HS-27A (cell line): Measurements from ENCODE around the gene CD300A.

Source experiments
- DNase-seq: peaks from one replicate; pipeline ENCODE4 v3.0.0-alpha.2; 2012; ENCODE audit warnings: low read depth, missing footprints

CD300A gene

DNA sequence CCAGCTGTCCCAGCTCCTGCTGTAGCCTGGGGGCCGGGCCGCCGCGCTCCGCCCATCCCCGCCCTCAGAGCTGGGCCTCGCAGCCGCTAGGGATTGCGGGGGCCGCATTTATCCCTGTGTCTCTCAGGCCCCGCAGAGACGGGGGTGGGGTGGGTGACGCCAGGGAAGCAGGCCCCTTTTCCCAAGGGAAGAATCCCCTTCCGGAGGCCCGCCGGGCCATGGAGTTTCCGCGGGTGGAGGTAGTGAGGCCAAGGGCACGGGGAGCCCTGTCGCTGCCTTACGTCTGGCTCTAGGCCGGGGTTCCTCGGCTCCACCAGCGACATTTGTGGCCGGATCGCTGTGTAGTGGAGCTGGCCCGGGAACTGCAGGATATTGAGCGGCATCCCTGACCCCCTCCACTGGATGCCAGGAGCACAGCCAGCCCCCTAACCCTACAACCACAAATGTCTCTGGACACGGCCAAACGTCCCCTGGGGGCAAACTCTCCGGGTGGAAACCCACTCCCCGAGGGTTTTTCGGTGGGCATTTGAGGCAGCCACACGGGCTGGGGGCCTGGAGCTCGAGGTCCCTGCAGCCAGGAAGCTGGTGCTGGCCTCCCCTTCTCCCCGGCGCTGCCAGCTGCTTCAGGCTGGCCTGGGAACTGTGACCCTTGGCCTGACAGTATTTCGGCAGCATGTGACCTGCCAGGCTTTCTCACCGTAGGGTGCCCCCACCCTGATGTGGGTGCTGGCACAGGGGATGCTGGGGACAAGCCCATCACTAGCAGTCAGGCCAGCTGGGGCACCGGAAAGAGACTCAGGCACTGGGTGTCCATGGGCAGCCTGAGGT, 12.0 kb upstream of the CD300A start:
- no peak for DNase-seq

DNA sequence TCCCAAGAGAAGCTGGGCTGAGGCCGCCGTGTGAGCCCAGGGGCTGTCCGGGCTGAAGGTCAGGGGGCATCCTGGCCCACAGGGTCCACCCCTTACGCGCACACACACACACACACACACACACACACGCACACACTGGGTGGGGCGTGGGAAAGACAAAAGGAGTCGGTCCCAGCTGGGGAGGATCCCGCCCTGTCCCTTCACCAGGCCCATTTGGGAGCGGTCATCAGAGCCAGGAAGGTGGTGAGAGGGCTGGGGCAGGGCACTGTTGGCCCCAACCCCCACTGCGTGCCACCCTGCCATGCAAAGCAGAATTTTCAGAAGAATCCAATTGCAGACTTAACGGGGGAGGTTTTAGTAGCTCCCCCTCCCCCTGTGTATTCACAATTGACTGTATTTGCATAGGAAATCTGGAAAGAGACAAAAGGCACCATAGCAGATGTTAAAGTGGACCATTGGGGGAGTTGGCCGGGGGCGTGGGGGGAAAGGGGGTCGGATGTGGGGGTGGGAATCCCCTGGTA, 11.3 kb upstream of the CD300A start:
- DNase-seq, result no peak

DNA sequence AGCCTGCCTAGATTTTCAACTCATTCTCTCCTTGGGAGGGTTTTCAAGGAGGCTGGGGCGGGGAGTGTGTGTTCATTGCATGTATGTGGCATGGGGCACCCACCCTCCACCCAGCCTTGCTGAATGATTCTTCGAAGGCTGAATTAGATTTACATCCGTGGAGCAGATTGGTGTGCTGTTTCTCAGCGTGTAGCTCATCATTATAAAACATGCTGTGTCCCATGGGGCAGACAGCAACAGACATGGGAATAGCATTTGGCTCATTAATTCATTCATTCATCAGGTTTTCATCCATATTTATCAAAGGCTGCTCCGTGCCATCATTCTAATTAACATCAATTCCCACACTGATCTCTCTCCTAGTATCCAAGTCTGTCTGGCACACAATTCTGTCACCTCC, 10.6 kb upstream of the CD300A start:
- no peak for DNase-seq

DNA sequence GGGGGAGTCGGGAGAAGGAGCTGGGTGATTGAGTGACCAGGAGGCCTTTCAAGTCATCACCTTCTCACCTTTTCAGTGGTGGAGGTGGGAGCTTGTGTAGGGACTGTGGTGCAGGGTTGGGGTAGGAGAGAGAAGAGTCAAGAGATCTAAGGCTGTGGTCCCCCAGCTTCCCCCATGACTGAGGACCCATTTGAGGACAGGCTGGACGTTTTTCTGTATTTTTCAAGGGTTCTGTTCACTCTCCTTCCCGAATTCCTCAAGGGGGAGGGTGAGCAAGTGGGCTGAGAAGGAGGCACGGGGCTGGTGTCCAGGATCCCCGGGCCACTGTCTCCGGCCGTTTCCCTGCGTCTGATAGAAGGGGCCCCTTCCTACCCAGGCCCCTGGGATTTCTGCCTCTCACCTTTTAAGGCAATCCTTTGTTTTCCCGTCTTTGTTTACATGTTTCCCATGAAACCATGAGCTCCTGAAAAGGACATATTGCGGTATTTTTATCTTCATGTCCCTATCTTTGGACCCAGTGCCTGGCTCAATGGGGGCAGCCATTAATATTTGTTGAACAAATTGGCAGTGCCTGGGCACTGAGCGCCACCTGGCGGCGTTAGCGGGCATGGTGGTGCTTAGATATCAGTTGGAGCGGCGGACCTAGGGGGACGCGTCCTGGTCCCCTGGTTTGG, 9.2 kb upstream of the CD300A start:
- DNase-seq, result peak; percentile 1

DNA sequence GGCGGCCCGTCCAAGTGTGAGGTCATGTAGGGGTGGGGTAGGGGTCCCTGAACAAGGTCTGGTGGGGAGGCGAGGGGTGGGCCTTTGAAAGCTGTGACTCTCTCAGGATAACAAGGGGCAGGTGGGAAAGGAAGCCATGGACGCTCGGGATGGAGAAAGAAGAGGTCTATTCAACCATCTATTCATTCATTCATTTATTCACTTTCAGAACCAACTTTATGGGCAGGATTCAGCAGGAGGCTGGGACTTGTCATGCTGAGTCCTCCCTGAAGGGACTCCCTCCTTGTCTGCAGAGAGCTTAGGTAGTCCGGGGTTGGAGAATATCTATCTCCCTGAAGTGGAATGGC, 8.6 kb upstream of the CD300A start:
- DNase-seq, result no peak

DNA sequence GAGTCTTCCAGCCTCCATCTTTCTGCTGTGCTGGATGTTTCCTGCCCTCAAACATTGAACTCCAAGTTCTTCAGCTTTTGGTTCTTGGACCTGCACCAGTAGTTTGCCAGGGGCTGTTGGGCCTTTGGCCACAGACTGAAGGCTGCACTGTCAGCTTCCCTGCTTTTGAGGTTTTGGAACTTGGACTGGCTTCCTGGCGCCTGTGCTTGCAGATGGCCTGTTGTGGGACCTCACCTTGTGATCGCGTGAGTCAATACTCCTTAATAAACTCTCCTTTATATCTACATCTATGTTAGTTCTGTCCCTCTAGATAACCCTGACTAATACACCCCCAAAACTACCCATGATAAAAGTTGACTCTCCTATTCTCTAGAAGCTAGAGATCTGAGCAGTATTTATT, 7.6 kb upstream of the CD300A start:
- no peak for DNase-seq

DNA sequence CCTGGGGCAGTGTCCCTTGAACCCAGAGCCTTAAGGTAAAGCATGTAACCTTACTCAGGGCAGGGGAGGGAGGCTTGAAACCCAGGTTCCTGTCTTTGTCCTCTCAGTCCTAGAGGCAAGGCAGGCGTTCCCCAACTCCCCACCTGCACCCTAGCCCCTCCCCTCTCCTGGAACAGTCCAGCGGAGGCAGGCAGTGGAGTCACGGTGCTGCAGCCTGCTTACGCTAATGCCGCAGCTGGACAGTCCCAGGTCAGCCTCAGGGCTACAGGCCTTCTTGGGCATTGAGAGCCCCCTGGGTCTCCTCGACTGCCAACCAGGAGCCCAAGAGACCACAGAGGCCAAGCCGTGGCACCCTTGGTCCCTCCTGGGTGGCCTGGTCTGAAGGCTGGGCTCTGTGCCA, 6.8 kb upstream of the CD300A start:
- DNase-seq, result no peak

DNA sequence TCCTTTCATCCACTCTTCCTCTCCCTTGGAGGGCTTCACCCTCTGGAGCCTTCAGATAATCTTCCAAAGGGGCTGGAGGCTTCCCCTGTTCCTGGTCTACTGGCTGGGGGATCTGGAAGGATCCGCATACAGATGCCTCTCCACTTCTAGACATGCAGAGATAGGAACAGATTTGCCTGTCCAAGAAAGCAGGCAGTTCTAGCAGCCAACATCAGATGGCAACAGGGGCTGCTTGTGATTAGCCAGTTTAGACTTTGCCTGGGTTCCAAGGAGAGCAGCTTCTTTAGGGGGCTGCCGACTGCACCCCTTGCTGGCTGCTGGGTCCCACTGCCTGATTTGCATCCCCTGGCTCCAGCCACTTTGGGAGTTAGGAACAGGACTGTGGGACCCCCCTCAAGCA, 6.2 kb upstream of the CD300A start:
- no peak for DNase-seq

DNA sequence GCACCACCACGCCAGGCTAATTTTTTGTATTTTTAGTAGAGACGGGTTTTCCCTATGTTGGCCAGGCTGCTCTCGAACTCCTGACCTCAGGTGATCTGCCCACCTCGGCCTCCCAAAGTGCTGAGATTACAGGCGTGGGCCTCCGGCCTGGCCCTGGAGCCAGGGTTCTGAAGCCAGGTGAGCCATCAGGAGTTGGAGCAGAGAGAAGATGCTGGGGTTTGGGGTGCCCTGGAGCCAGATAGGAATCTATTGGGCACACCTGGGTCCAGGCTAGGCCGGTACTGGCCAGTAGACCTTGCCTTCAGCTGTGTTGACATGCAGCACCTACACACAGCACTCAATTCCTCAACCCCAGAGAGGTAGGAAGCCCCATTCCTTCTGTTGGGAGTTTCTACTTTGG, 5.4 kb upstream of the CD300A start:
- no peak for DNase-seq

DNA sequence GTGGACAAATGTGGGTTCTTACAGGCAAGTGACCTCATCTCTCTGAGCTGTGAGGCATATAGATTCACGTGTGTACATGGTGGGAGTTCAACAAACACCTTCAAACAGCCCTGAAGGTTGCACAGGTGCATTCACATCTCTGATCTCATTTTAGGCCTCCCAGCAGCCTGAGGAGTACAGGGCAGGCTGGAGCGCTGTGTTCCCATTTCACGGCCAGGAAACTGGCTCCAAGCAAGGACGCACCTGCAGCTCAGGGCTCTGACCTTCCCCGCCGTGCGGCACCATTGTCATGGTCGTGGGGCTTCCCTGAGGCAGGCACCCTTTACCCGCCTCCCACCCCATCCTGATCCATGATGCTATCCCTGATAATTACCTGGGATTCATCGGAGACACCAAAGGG, 4.8 kb upstream of the CD300A start:
- no peak for DNase-seq

DNA sequence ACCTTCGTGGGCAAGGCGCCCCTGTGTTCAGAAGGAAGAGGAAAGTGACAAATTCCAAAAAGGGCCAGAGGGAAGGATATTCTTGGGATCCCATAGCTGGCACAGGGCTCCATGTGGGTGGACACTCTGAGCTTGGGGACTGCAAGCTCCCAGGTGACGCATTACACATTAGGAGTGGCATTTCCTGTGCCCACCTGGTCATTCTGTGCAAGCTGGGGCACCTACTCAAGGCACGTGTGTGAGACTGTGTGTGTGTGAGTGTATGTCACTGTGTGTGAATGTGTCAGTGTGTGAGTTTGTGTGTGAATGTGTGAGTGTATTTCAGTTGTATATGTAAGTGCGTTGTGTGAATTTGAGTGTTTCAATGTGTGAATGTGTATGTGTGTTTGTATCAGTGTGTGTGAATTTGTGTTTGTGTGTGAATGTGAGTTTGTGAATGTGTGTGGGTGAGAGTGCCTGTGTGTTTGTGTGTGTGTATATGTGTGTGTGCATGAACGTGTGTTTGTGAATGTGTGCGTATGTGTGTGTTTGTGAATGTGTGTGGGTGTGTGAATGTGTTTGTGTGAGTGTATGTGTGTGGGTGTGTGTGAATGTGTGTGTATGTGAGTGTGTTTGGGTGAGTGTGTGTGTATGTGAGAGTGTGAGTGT, 1.6 kb upstream of the CD300A start:
- DNase-seq, result no peak

DNA sequence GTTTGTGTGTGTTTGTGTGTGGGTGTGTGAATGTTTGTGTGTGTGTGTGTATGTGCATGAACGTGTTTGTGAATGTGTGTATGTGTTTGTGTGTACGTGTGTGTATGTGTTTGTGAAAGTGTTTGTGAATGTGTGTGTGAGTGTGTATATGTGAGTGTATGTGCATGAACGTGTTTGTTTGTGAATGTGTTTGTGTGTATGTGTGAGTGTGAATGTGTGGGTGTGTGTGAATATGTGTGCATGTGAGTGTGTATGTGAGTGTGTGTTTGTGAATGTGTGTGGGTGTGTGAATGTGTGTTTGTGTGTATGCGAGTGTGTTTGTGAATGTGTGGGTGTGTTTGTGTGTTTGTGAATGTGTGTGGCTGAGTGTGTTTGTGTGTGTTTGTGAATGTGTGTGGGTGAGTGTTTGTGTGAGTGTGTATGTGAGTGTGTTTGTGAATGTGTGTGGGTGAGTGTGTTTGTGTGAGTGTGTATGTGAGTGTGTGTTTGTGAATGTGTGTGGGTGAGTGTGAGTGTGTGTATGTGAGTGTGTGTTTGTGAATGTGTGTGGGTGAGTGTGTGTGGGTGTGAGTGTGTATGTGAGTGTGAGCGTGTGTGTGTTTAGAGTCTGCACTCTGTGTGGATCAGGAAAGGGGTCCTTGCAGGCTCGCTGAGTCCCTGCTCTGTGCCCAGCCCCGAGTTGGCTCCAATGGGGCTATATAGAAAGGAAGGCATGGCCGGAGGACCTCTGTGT, 890 bp upstream of the CD300A start:
- DNase-seq, result no peak

DNA sequence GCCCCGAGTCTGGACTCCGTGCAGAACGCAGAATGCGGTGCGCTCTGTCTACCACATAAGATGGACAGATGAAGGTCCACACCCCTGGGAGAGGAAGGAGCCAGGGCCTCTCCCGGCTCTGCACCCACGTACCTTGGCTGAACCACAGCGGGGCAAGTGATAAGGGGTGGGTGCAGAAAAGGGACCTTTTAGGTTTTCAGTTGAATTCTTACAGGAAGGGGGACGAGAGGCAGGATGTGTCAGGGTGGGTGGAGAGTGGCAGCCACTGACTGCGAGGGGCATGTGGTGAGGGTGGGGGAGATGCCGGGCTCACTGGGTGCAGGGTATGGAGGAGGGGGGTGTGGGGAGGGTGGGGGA, 372 bp downstream of the CD300A start:
- no peak for DNase-seq

DNA sequence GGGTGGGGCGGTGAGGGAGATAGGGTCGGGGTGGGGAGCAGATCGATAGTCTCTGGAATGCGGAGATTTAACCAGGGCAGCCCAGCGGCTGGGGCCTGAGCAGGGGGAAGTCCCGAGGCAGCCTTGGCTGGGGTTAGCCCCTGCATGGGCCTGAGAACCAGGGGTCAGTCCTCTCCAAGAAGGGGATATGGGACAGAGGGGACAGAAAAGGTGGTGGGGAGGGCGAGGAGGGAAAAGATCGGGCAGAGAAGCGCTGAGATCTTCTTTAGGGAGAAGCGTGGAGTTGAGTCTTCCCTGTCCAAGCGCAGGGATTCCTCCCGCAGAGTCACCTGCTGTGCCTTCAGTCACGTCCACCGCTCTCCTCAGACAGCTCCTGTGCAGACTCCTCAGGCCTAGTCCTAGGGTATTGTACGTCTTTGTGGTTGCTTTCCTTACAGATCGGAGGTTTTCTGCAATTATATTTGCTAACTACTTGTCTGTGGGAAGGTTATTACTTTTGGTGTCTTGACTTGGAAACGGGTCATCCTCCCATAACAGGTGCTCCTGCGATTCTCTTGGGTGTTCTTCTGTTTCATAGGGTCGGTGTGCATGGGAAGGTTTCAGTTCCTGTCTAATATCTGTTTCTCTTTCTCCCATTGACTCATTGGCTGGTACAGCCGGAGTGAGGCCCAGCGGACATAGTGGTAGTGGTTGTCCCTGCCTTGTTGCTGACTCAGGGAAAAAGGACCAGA, 952 bp downstream of the CD300A start:
- no peak for DNase-seq

DNA sequence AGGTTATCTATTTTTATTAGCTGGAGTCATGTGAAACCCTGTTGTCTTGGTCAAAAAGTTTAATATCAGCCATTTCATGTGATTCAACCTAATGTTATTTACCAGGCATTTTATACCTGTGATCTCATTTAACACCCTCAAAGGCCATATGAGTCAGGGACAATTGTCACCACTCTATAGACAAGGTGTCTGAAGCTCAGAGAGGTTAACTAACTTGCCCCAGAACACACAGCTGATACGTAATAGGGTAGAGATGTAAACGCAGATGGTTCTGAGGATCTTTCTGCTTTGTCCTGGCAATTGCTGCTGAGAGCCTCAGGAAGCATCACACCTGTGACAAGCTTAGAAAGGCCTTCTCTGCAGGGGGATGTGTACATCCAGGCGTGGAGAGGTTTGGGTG, 4.9 kb downstream of the CD300A start:
- DNase-seq, result no peak

DNA sequence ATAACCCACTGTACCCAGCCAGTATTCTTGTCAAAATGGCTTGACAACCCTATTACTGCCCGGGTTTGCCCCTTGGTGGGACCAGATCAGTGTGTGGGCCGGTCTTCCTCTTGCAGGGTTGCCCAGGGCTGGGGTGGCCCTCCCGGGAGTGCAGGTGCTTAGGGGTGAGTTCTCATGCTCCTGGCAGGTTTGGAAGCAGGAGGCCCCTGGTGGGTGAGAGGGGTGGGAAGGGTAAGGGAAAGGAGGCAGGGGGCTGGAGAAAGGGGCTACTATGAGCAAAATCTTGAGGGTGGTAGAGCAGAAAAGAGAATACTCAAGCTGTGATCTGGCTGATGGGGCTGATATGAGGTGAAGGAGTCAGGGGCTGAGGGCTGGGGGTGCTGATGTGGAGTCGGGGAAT, 6.5 kb downstream of the CD300A start:
- no peak for DNase-seq

DNA sequence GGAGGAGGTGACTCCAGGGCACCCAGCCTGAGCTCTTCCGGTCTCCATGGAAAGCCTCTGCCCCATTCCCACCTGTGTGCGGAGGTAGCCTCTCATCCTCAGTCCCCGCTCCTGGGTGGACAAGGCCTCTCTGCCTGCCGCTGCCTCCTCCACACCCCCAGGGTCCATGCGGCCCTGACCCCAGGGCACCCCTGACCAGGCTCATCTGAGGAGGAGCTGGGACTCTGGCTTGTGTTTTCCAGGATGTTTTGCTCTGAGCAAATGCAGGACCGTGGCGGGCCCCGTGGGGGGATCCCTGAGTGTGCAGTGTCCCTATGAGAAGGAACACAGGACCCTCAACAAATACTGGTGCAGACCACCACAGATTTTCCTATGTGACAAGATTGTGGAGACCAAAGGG, 6.9 kb downstream of the CD300A start:
- no peak for DNase-seq

DNA sequence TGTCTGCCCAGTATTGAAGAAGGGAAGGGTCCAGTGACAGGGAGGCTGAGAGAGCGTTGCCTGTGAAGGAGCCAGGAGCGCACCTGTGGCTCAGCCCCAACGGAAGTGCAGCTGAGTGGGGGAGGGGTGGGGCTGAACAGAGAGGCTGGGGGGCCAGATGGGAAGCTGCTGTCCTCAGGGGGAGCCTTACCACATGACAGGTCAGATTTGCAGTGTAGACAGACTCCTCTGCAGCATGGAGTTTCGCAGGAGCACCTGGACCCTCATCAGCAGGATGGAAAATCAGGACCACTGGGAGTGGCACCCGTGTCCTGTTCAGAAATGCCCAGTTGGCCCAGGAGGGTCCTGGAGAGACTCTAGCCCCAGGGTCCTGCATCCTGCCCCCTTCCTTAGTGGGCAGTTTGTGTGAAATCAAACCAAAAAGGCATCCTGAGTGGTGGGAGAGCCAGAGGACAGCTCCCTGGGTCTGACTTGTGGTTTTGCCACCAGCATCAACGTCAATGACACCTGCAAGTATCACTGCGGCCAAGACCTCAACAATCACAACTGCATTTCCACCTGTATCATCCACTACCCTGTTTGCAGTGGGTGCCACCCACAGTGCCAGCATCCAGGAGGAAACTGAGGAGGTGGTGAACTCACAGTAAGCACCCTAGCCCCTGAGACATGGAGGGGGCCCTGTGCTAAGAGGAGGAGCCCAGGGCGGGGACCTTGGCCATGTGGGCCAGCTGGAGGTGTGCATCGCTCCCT, 7.8 kb downstream of the CD300A start:
- DNase-seq, result no peak

DNA sequence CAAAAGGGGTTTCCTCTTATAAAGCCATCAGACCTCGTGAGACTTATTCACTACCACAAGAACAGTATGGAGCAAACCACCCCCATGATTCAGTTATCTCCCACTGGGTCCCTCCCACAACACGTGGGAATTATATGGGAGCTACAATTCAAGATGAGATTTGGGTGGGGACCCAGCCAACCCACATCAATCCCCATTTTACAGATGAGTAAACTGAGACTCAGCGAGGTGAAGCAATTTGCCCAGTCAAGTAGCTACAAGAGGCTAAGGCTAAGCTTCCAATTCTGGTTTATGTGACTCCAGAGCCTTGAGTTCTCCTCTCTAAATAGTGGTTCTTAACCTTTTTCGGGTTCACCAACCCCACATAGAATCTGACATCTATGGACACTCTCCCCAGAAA, 8.8 kb downstream of the CD300A start:
- DNase-seq, result no peak

DNA sequence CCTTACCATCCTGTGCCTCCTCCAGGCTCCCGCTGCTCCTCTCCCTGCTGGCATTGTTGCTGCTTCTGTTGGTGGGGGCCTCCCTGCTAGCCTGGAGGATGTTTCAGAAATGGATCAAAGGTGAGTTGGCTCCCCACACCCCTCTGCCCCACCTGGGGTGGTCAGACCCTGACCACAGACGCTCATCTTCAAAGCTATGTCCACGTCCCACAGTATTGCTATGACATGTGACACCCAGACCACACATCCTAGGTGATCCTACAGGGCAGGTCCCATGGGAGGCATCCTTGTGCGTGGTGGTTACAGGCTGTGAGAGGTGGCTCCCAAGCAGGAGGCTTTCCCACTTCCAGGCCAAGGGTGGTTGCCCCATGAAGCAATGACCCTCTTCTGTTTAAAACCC, 11.0 kb downstream of the CD300A start:
- DNase-seq, result no peak

DNA sequence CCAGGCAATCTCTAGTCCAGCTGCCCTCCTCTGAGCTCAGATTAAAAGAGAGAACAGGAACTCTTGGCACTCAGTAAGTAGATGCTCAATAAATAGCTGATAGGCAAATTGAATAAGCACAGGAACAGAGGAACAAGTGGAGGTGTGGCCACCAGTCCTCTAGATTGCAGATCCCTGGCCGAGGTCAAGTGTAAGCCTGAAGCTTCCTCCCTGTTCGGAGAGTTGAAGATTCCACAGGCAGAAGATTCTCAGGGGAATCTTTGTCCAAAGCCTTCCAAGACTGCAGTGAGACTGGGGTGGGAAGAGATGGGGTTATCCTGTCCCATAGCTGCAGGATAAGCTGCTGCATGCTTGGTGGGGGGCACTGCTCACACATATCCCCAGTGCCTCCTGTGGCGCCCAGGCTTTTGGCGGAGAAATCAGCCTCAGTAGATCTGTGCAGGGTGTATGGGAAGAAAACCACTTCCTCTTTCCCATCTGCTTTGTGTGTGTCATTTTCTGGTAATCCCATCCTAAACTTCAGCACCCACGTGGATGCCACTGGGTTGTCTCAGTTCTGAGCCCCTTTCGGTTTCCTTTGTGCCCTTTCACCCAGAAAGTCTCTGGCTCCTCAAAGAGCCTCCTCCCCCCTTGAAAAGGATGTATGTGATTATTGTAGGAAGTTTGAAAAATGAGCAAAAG, 12.1 kb downstream of the CD300A start:
- no peak for DNase-seq
